Memory B cell (primary cell): Measurements from ENCODE around the gene PPP1R9B.

Experiments
- ATAC-seq: fragments of 150-1000 bp; cut with Tn5 transposase; 2 replicates; pipeline ENCODE4 v1.10.0; 2021; ENCODE audit warnings: low read depth, mild to moderate bottlenecking, moderate library complexity
- DNase-seq, 2 donors: peaks; one replicate each; pipeline ENCODE4 v3.0.0; 2022; ENCODE audit warnings: low spot score in 2 of 2
- H3K27ac Mint-ChIP-seq: one replicate; pipeline ENCODE4 v1.8.0; 2022; ENCODE audit warnings: mild to moderate bottlenecking, moderate library complexity, mixed read lengths
- H3K27me3 Mint-ChIP-seq: one replicate; pipeline ENCODE4 v1.8.0; 2022; ENCODE audit warnings: mixed read lengths
- H3K36me3 Mint-ChIP-seq: one replicate; pipeline ENCODE4 v1.8.0; 2022; ENCODE audit warnings: mild to moderate bottlenecking, mixed read lengths
- H3K4me1 Mint-ChIP-seq: one replicate; pipeline ENCODE4 v1.8.0; 2022; ENCODE audit warnings: mixed read lengths
- H3K4me3 Mint-ChIP-seq: one replicate; pipeline ENCODE4 v1.8.0; 2022; ENCODE audit warnings: mild to moderate bottlenecking, moderate library complexity, mixed read lengths
- H3K9me3 Mint-ChIP-seq: one replicate; pipeline ENCODE4 v1.8.0; 2022; ENCODE audit warnings: mixed read lengths

Gene PPP1R9B

DNA sequence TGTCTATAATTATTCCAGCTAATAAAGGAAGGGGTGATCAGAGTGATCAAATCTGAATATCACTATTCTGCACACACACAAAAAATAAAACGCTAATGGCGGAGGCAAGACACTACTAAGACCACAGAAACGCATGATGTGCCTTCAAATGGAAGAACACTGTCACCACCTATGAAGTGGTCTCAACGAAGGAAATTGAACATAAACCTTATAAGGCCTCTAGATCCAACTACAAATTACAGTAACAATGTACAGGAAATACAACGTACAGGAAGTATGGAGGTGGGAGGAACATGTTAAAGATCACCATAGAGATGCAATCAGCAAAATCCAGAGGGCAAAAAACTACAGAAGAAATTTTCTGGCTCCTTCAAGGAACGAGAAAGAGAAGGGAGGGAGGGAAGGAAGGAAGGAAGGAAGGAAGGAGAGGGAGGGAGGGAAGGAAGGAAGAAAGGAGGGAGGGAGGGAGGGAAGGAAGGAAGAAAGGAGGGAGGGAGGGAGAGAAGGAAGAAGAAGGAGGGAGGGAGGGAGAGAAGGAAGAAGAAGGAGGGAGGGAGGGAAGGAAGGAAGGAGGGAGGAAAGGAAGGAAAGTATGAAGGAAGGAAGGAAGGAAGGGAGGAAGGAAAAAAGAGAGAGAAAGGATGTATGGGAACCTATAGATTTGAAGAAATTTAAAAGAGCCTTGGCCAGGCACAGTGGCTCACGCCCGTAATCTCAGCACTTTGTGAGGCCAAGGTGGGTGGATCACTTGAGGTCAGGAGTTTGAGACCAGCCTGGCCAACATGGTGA, 12.2 kb upstream of the PPP1R9B start:
- Mint-ChIP-seq H3K4me1 (peaks cover 42% of the 10 kb centered on the region), H3K27ac (peak overlapping the region; percentile 87), H3K4me3 (peak overlapping the region; percentile 8), H3K27me3 (no peaks in the 10 kb centered on the region), H3K9me3 (no peaks in the 10 kb centered on the region), H3K36me3 (no peaks in the 10 kb centered on the region)
- DNase-seq (no peak), ATAC-seq (no peak)

GRCh38 chr17:50161911-50162288, 11.4 kb upstream of the PPP1R9B start:
- Mint-ChIP-seq H3K27ac (peak overlapping the region; percentile 87), H3K36me3 (no peaks in the 10 kb centered on the region), H3K4me1 (peaks cover 42% of the 10 kb centered on the region), H3K9me3 (no peaks in the 10 kb centered on the region), H3K27me3 (no peaks in the 10 kb centered on the region), H3K4me3 (peak overlapping the region; percentile 73)
- ATAC-seq (no peak), DNase-seq (no peak)

DNA sequence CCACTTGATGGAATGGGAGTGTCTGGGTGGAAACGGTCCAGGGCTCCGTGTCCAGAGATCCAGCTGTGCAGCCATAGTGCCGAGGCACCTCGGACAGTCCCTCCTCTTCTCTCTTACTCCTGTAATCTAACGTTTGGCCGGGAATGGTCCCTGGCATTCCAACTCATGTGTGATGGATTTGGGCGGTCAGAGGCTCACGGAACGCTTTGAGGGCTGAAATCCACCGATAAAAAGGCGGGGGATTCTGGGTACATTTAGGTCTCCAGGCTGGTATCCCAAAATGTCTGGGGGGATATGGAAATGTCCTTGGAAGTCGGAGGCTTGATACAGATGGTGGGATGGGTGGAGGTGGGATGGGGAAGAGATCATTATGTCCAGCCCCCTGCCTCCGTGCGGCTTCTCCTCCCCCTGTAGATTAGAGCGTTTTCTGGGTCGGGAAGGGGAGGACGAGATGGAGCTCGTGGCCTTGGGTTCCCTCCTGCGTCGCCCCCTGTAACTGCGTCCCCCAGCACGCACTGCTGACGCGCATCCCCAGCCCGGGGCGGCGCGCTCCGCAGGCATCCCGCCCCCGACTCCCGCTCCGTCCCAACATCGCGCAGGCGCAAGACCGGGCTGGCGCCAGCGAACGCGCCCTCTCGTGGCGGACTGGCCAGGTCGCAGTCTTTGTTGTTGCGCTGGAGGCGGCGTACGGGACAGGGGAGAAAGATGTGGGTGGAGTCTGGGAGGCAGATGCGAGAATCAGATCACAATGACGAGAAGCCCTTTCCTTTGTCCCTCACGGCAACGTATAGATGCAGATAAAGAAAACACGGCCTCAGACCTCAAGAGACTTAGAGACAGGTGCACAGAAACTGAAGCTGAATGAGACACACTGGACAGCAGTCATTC, 10.8 kb upstream of the PPP1R9B start:
- H3K36me3 Mint-ChIP-seq = no peaks in the 10 kb centered on the region
- H3K9me3 Mint-ChIP-seq = no peaks in the 10 kb centered on the region
- H3K27ac Mint-ChIP-seq = peak overlapping the region; percentile 87
- no peaks in the 10 kb centered on the region for H3K27me3 Mint-ChIP-seq
- ATAC-seq (peak; percentile 94), DNase-seq (peak; percentile 94)
- H3K4me1 Mint-ChIP-seq = peaks cover 39% of the 10 kb centered on the region
- H3K4me3 Mint-ChIP-seq = peak overlapping the region; percentile 73

DNA sequence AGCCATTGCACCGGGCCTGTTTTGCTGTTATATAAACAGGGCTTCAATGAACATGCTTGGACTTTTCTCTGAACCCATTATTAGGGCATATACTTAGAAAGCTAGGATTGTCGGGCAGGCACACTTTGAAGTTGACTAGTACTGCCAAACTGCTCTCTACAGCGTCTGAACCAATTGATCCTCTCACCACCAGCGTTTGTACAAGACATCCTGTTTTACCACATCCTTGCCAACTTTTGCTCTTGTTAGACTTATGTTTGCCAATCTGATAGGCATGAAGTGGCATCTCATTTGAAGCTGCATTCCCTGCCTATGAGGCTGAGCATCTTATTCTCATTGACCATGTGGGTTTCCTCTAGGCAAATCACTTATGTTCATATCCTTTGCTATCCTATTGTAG, 7.4 kb upstream of the PPP1R9B start:
- ATAC-seq (no peak), DNase-seq (no peak)
- Mint-ChIP-seq H3K9me3 (no peaks in the 10 kb centered on the region), H3K27ac (no peak overlapping the region), H3K36me3 (no peaks in the 10 kb centered on the region), H3K4me1 (peaks cover 28% of the 10 kb centered on the region), H3K27me3 (no peaks in the 10 kb centered on the region), H3K4me3 (no peak overlapping the region)

DNA sequence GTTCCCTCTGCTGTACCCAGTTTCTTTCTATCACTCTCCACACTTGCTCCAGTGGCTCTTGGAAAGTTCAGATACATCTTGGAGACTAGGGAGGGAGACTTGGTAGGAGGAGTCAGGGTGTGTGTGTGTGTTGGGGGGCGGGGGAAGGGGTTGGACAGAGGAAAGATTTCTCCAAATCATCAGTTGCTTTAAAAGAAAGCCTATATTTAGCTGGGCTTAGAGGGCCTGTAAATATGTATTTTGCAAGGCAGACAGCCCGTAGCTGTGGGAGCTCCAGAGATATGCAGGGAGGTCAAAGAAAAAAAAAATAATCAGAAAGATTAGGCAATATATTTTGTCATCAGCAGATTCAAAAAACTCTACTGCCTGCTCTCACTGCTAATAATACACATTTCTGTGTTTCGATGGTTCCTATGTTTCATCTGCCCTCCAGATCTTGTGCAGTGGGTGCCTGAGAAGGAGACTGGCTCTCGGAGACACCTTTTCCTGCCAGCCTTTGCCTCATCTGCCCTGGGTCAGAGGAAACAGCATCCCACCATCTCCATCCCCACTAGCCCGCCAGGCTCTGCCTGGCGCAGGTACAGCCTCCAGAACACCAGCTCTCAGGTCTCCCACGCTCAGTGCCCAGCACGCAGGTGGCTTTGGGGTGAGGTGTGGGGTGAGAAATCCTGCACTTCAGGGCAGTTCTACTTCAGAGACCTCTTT, 4.8 kb upstream of the PPP1R9B start:
- ATAC-seq (no peak), DNase-seq (no peak)
- Mint-ChIP-seq H3K4me1 (peaks cover 15% of the 10 kb centered on the region), H3K27me3 (no peaks in the 10 kb centered on the region), H3K27ac (no peak overlapping the region), H3K36me3 (no peaks in the 10 kb centered on the region), H3K9me3 (no peaks in the 10 kb centered on the region), H3K4me3 (no peak overlapping the region)

DNA sequence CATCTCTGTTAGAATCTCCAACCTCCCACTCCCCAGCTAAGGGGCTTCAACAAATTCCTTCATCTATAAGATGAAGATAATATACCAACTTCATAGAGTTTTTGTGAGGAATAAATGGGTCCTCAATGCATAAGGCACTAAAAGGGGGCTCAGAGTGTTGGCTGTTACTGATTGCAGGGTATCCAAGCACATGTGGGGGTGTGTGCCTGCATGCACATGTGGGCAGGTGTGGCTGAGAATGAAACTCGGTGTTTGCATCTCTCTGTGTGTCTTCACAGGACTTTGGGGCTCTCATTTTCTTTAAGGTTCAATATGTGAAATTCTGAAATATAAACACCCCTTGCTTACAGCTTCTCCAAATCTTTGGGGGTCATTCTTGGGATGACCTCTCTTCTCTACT, 4.1 kb upstream of the PPP1R9B start:
- ATAC-seq (no peak), DNase-seq (no peak)
- Mint-ChIP-seq H3K9me3 (no peaks in the 10 kb centered on the region), H3K4me3 (no peak overlapping the region), H3K4me1 (peaks cover 15% of the 10 kb centered on the region), H3K27me3 (no peaks in the 10 kb centered on the region), H3K36me3 (no peaks in the 10 kb centered on the region), H3K27ac (no peak overlapping the region)

- no peak for ATAC-seq
- H3K27ac Mint-ChIP-seq = no peak overlapping the region
Measured at GRCh38 chr17:50153650-50154575, 3.4 kb upstream of the PPP1R9B start.

GRCh38 chr17:50152736-50153135, 2.3 kb upstream of the PPP1R9B start:
- Mint-ChIP-seq H3K27me3 (no peaks in the 10 kb centered on the region), H3K9me3 (no peaks in the 10 kb centered on the region), H3K36me3 (peaks cover 4% of the 10 kb centered on the region), H3K27ac (no peak overlapping the region), H3K4me1 (peaks cover 14% of the 10 kb centered on the region), H3K4me3 (no peak overlapping the region)
- no peak for DNase-seq
- ATAC-seq = no peak

More at GRCh38 chr17:50153650-50154575, 3.4 kb upstream of the PPP1R9B start:
- H3K36me3 Mint-ChIP-seq = peaks cover 2% of the 10 kb centered on the region
- no peak overlapping the region for H3K4me3 Mint-ChIP-seq
- H3K9me3 Mint-ChIP-seq = no peaks in the 10 kb centered on the region
- peaks cover 15% of the 10 kb centered on the region for H3K4me1 Mint-ChIP-seq
- no peak for DNase-seq
- no peaks in the 10 kb centered on the region for H3K27me3 Mint-ChIP-seq

GRCh38 chr17:50151937-50152547, 1.6 kb upstream of the PPP1R9B start:
- H3K27ac Mint-ChIP-seq = peak overlapping the region; percentile 80
- H3K9me3 Mint-ChIP-seq = no peaks in the 10 kb centered on the region
- peaks cover 19% of the 10 kb centered on the region for H3K4me1 Mint-ChIP-seq
- DNase-seq (peak; percentile 38 to 60), ATAC-seq (peak; percentile 20)
- H3K4me3 Mint-ChIP-seq = peak overlapping the region; percentile 94
- H3K27me3 Mint-ChIP-seq = no peaks in the 10 kb centered on the region
- H3K36me3 Mint-ChIP-seq = peaks cover 8% of the 10 kb centered on the region

DNA sequence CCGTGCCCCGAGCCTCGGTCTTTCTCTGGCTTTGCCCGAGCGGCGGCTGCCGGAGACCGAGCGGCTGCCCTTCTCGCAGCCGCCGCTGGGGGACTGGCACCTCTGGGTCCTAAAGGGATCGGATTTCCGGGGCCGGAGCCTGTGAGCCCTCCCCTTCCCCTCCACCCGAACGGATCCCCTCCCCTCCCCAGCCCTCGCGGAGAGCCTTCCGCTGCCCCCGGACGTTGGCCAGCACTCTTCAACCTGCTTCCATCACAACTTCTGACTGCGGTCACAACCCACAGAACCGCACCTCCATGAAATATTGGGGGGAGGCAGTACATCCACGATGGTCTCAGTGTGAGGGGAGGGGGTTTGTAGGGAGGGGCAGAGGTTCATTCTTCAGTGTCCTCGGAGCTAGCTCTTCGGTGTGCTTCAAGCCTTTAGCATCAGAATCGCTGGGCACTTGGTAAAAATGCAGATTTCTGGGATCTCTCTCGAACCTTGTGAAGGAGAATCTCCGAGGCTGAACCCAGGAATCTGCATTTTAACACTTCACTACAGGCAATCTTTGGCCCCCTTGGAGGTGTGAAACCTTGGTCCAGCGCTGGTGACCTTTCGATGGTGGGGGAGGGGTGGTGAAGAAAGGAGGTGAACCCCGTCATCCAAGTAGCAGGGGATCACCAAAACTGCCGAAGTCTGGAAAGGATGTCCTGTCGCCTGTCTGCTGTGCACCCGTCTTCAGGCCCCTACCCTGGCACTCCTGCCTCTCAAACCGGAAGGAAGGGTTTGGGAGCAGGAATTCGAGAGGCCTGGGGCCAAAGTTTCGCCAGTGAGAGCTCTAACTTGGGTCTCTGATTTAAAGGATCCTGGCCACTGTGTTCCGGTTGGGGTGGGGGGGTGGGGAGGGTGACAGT, 812 bp upstream of the PPP1R9B start:
- peak; percentile 77 to 78 for DNase-seq
- ATAC-seq = peak; percentile 46
- no peaks in the 10 kb centered on the region for H3K9me3 Mint-ChIP-seq
- H3K4me1 Mint-ChIP-seq = peaks cover 26% of the 10 kb centered on the region
- H3K27me3 Mint-ChIP-seq = no peaks in the 10 kb centered on the region
- peak overlapping the region; percentile 94 for H3K4me3 Mint-ChIP-seq
- peaks cover 10% of the 10 kb centered on the region for H3K36me3 Mint-ChIP-seq
- peak overlapping the region; percentile 80 for H3K27ac Mint-ChIP-seq

- H3K27me3 Mint-ChIP-seq = no peaks in the 10 kb centered on the region
- no peaks in the 10 kb centered on the region for H3K9me3 Mint-ChIP-seq
- H3K4me3 Mint-ChIP-seq = peak overlapping the region; percentile 97
- ATAC-seq (no peak), DNase-seq (peak; percentile 39 to 55)
- H3K36me3 Mint-ChIP-seq = peaks cover 17% of the 10 kb centered on the region
- H3K4me1 Mint-ChIP-seq = peaks cover 32% of the 10 kb centered on the region
- H3K27ac Mint-ChIP-seq = peak overlapping the region; percentile 92
Measured at GRCh38 chr17:50149417-50150353, 792 bp downstream of the PPP1R9B start.
